HepG2 (cell line): Measurements from ENCODE around the gene MTTP. TPM values are rescaled to one million over a fixed set of nuclear protein-coding genes. Genes with fewer than 3 reads are reported as not detected.

Experiments used
- ATAC-seq: fragments of 200-7000 bp; cut with Tn5 transposase; 3 replicates; pipeline ENCODE4 v1.9.1; 2020; ENCODE audit warnings: mild to moderate bottlenecking, moderate library complexity
- BruUV-seq: library from RNA; stranded (reverse); fragments of 400-500 nt; replicated peaks from 2 replicates; lab custom pipeline; 2021; lab: Mats Ljungman, UMichigan
- CTCF ChIA-PET: fragments of 300-600 bp; formaldehyde crosslinking; extraction: SDS; loops from one replicate; lab custom pipeline; 2021; ENCODE audit warnings: low total read pairs, inconsistent platforms, low intra/inter-chr PET ratio; lab: Yijun Ruan, JAX
- POLR2A ChIA-PET: fragments of 350-600 bp; sonication (Branson Sonifier 250); formaldehyde crosslinking; loops from one replicate; lab custom pipeline; 2020; ENCODE audit warnings: antibody characterized with exemption, inconsistent platforms; lab: Yijun Ruan, JAX
- DNase-seq: peaks from one replicate; pipeline ENCODE4 v3.0.0-alpha.2; 2015; ENCODE audit warnings: low spot score
- FAIRE-seq: peaks from 3 replicates; lab custom pipeline; 2011; peaks lifted over from hg19 to GRCh38; lab: Jason Lieb, UNC
- H2AFZ ChIP-seq: one replicate; pipeline ENCODE4 v1.6.1; 2011; ENCODE audit warnings: low read length, inconsistent platforms
- H3K27ac ChIP-seq: fragments of 300-600 bp; 3 replicates; pipeline ENCODE4 v1.8.0; 2011; ENCODE audit warnings: mixed run types, mild to moderate bottlenecking, mixed read lengths, low read length, inconsistent platforms; ENCODE audit not compliant: insufficient read depth; ENCODE audit errors: extremely low read length
- H3K27me3 ChIP-seq, 2 experiments: fragments of 200-600 bp in 1 of 2; 2 replicates in 1 of 2; 3 replicates in 1 of 2; pipeline versions ENCODE4 v1.6.0 to v1.8.0; 2011; ENCODE audit warnings: low read length in 2 of 2, mild to moderate bottlenecking in 2 of 2, moderate library complexity in 2 of 2, inconsistent platforms in 1 of 2; ENCODE audit not compliant: insufficient read depth in 2 of 2, control insufficient read depth in 1 of 2
- H3K36me3 ChIP-seq, 2 experiments: fragments of 200-600 bp in 1 of 2; replicated peaks in 1 of 2; 2 replicates in 1 of 2; 3 replicates in 1 of 2; pipeline versions ENCODE4 v1.5.1 to v1.8.0; 2011; ENCODE audit warnings: low read length in 2 of 2, inconsistent platforms in 1 of 2; ENCODE audit not compliant: insufficient read depth in 2 of 2, control insufficient read depth in 1 of 2
- H3K4me1 ChIP-seq: 2 replicates; pipeline ENCODE4 v1.5.1; 2012; ENCODE audit warnings: low read length, inconsistent platforms; ENCODE audit not compliant: insufficient read depth
- H3K4me2 ChIP-seq: 2 replicates; pipeline ENCODE4 v1.6.0; 2011; ENCODE audit warnings: low read depth, low read length, inconsistent platforms
- H3K4me3 ChIP-seq, 3 experiments: fragments of 200-600 bp in 1 of 3; sonication (generic), shearing (Covaris generic) in 1 of 3; replicated peaks in 1 of 3; 2 replicates each; pipeline ENCODE4 v1.5.1; 2011 to 2016; ENCODE audit warnings: low read length in 3 of 3, inconsistent platforms in 2 of 3, low read depth in 2 of 3, mild to moderate bottlenecking in 2 of 3, control low read depth in 1 of 3, mixed read lengths in 1 of 3; ENCODE audit not compliant: insufficient read depth in 1 of 3
- H3K79me2 ChIP-seq: one replicate; pipeline ENCODE4 v1.6.1; 2011; ENCODE audit warnings: low read length, inconsistent platforms; ENCODE audit not compliant: insufficient read depth
- H3K9ac ChIP-seq: 2 replicates; pipeline ENCODE4 v1.6.0; 2011; ENCODE audit warnings: mild to moderate bottlenecking, low read depth, low read length, inconsistent platforms; ENCODE audit not compliant: insufficient read depth
- H3K9me3 ChIP-seq: 2 replicates; pipeline ENCODE4 v1.5.1; 2012; ENCODE audit warnings: mild to moderate bottlenecking, low read length
- H4K20me1 ChIP-seq: 2 replicates; pipeline ENCODE4 v1.6.0; 2011; ENCODE audit warnings: inconsistent platforms, mild to moderate bottlenecking, low read length, moderate library complexity; ENCODE audit not compliant: insufficient read depth
- ARHGAP35 ChIP-seq: sonication (generic); formaldehyde crosslinking; IDR thresholded peaks from 2 replicates; pipeline ENCODE4 v1.9.0; 2022; ENCODE audit warnings: mild to moderate bottlenecking, inconsistent platforms, moderate library complexity, missing genetic modification reagents, borderline replicate concordance
- CCAR2 ChIP-seq: fragments of 200-400 bp; formaldehyde crosslinking; optimal IDR thresholded peaks from 2 replicates; pipeline ENCODE3; 2018; ENCODE audit warnings: low read depth, mild to moderate bottlenecking, low read length, moderate library complexity
- DMAP1 ChIP-seq: IDR thresholded peaks from 2 replicates; pipeline ENCODE4 v1.6.1; 2016
- HHEX ChIP-seq: IDR thresholded peaks from 2 replicates; pipeline ENCODE4 v1.6.1; 2016; ENCODE audit warnings: control low read depth
- NBN ChIP-seq: fragments of 450-650 bp; conservative IDR thresholded peaks from 2 replicates; pipeline ENCODE4 v1.6.1; 2017
- NR2C2 ChIP-seq: sonication (generic); formaldehyde crosslinking; IDR thresholded peaks from 2 replicates; pipeline ENCODE4 v1.4.0; 2020; ENCODE audit warnings: missing genetic modification reagents, mild to moderate bottlenecking, moderate library complexity, borderline replicate concordance
- PCBP1 ChIP-seq: fragments of 200-400 bp; formaldehyde crosslinking; IDR thresholded peaks from 2 replicates; pipeline ENCODE4 v1.6.1; 2017; ENCODE audit warnings: mild to moderate bottlenecking, low read depth, low read length, borderline replicate concordance
- ZIK1 ChIP-seq: sonication (generic); formaldehyde crosslinking; IDR thresholded peaks from 2 replicates; pipeline ENCODE4 v1.5.0; 2020; ENCODE audit warnings: mild to moderate bottlenecking, low read depth, missing genetic modification reagents, borderline replicate concordance
- ZNF513 ChIP-seq: sonication (generic); formaldehyde crosslinking; conservative IDR thresholded peaks from 2 replicates; pipeline ENCODE4 v1.5.0; 2020; ENCODE audit warnings: missing genetic modification reagents
- ZNF558 ChIP-seq: sonication (generic); formaldehyde crosslinking; IDR thresholded peaks from 2 replicates; pipeline ENCODE4 v1.9.0; 2022; ENCODE audit warnings: mild to moderate bottlenecking, missing genetic modification reagents, borderline replicate concordance
- ZNF597 ChIP-seq: sonication (generic); formaldehyde crosslinking; IDR thresholded peaks from 2 replicates; pipeline ENCODE4 v1.5.0; 2020; ENCODE audit warnings: missing genetic modification reagents
- ZNF678 ChIP-seq: sonication (generic); formaldehyde crosslinking; IDR thresholded peaks from 2 replicates; pipeline ENCODE4 v1.4.0; 2020; ENCODE audit warnings: mild to moderate bottlenecking, missing genetic modification reagents
- WGBS: methylation state at CpG from one replicate; pipeline ENCODE4 v1.1.6; 2017; ENCODE audit warnings: low lambda C conversion rate; 5-methylcytosine and 5-hydroxymethylcytosine counted together
- in situ Hi-C: cut with HindIII; loops from 2 replicates; pipeline ENCODE4 v1.10.0; 2017; ENCODE audit warnings: low pct_unique_long_range_greater_than_20kb; ENCODE audit not compliant: extremely low pct_ligation_motif_present
- intact Hi-C: fragments of 100-400 bp; cut with micrococcal nuclease; formaldehyde crosslinking; loops from one replicate; pipeline ENCODE4 v1.10.0; 2022; ENCODE audit not compliant: unreplicated experiment
- polyA plus RNA-seq, 8 experiments: library from polyadenylated mRNA; depleted of rRNA in 3 of 8; stranded (reverse) in 7 of 8; unstranded in 1 of 8; fragments of >200 nt; fragmentation: Illumina TruSeq in 4 of 8; extraction: Trizol in 4 of 8; gene quantifications; 2 replicates each; pipeline versions ENCODE4 v1.2.1 to v1.2.3, GENCODE V29; 2011 to 2016; ENCODE audit warnings: low read depth in 4 of 8, missing spikeins in 1 of 8, mixed read lengths in 1 of 8; ENCODE audit not compliant: insufficient read depth in 1 of 8
- total RNA-seq, 5 experiments: library from RNA; depleted of rRNA; stranded (reverse); fragments of >200 nt; fragmentation: Illumina TruSeq; extraction: Trizol; gene quantifications; 2 replicates each; pipeline ENCODE4 v1.2.3, GENCODE V29; 2016; ENCODE audit warnings: low read depth in 1 of 5

Gene MTTP
- total and polyA plus RNA-seq, 2 of the 13 experiments (the other 11 are each of a cell fraction or from before 2014, with no cell fraction given) = 84.7 to 102 TPM

GRCh38 chr4:99634742-99635360 lies 60.2 kb downstream of the MTTP start:
- DNase-seq (no peak), ATAC-seq (no peak), FAIRE-seq (no peak)
- no peaks in the 10 kb centered on the region for H3K27me3 ChIP-seq
- intact Hi-C loops = no loop called here
- 0% methylated on average over 1 of the region's 1 CpG for WGBS
- H3K9me3 ChIP-seq = no peaks in the 10 kb centered on the region
- POLR2A ChIA-PET = no interaction called here
- no peaks in the 10 kb centered on the region for H4K20me1 ChIP-seq
- TF ChIP-seq NBN = no peak
- CTCF ChIA-PET = no interaction called here
- H3K79me2 ChIP-seq = no peaks in the 10 kb centered on the region
- H3K4me1 ChIP-seq = no peaks in the 10 kb centered on the region
- in situ Hi-C loops = no loop called here
- H3K4me2 ChIP-seq = no peak overlapping the region
- H2AFZ ChIP-seq = no peak overlapping the region
- no peaks in the 10 kb centered on the region for H3K36me3 ChIP-seq
- H3K9ac ChIP-seq = no peak overlapping the region
- no peak overlapping the region for H3K27ac ChIP-seq
- BruUV-seq = no TSS peak
- no peak overlapping the region for H3K4me3 ChIP-seq

- H3K9ac ChIP-seq = no peak overlapping the region
- no peaks in the 10 kb centered on the region for H3K36me3 ChIP-seq
- in situ Hi-C loops = no loop called here
- DNase-seq (no peak), FAIRE-seq (no peak), ATAC-seq (no peak; the same call in 2 of the 3 replicates)
- 20% methylated on average over 3 of the region's 3 CpGs for WGBS
- no peaks in the 10 kb centered on the region for H3K4me1 ChIP-seq
- BruUV-seq = no TSS peak
- H4K20me1 ChIP-seq = no peaks in the 10 kb centered on the region
- no peak overlapping the region for H3K4me3 ChIP-seq
- no peaks in the 10 kb centered on the region for H3K27me3 ChIP-seq
- intact Hi-C loops = no loop called here
- H3K4me2 ChIP-seq = no peak overlapping the region
- no peak overlapping the region for H3K27ac ChIP-seq
- TF ChIP-seq CCAR2 (no peak), ZNF513 (CRISPR knock-in tag) (no peak), ZNF558 (no peak), ZIK1 (CRISPR knock-in tag) (no peak), PCBP1 (no peak), HHEX (CRISPR knock-in tag) (no peak), ZNF678 (CRISPR knock-in tag) (no peak), DMAP1 (no peak), ARHGAP35 (no peak), ZNF597 (CRISPR knock-in tag) (no peak), NR2C2 (CRISPR knock-in tag) (no peak)
- no peaks in the 10 kb centered on the region for H3K9me3 ChIP-seq
- CTCF ChIA-PET = no interaction called here
- POLR2A ChIA-PET = no interaction called here
- H2AFZ ChIP-seq = no peak overlapping the region
- no peaks in the 10 kb centered on the region for H3K79me2 ChIP-seq
These were observed 61.0 kb downstream of the MTTP start for GRCh38 chr4:99635601-99636000.
